Astrocyte (in vitro differentiated cells and primary cell): ENCODE data around the gene CLEC4C. TPM values are rescaled to one million over a fixed set of nuclear protein-coding genes. Genes with fewer than 3 reads are reported as not detected.
"Not testable (repeated sequence)": the region's sequence is repeated elsewhere in the genome, so short reads cannot be mapped to it uniquely, and the experiment has no call there.

ENCODE experiments used
- DNase-seq: peaks from one replicate; pipeline ENCODE4 v3.0.0-alpha.2; 2010; ENCODE audit warnings: low read depth
- FAIRE-seq: peaks from 2 replicates; lab custom pipeline; 2011; peaks lifted over from hg19 to GRCh38; lab: Jason Lieb, UNC
- H2AFZ ChIP-seq: 2 replicates; pipeline ENCODE4 v1.6.0; 2012; ENCODE audit warnings: low read depth, low read length, inconsistent platforms
- H3K27ac ChIP-seq: 2 replicates; pipeline ENCODE4 v1.5.1; 2011; ENCODE audit warnings: low read depth, low read length, inconsistent platforms
- H3K27me3 ChIP-seq: 2 replicates; pipeline ENCODE4 v1.6.0; 2011; ENCODE audit warnings: low read length, inconsistent platforms; ENCODE audit not compliant: insufficient read depth
- H3K36me3 ChIP-seq: 2 replicates; pipeline ENCODE4 v1.5.1; 2011; ENCODE audit warnings: low read length, inconsistent platforms; ENCODE audit not compliant: insufficient read depth
- H3K4me1 ChIP-seq: 2 replicates; pipeline ENCODE4 v1.5.1; 2011; ENCODE audit warnings: low read length, inconsistent platforms; ENCODE audit not compliant: insufficient read depth
- H3K4me2 ChIP-seq: 2 replicates; pipeline ENCODE4 v1.6.0; 2012; ENCODE audit warnings: low read length, inconsistent platforms
- H3K4me3 ChIP-seq: 2 replicates; pipeline ENCODE4 v1.5.1; 2011; ENCODE audit warnings: low read depth, mild to moderate bottlenecking, low read length, inconsistent platforms; ENCODE audit not compliant: insufficient read depth
- H3K79me2 ChIP-seq: 2 replicates; pipeline ENCODE4 v1.6.0; 2012; ENCODE audit warnings: mild to moderate bottlenecking, low read length, inconsistent platforms; ENCODE audit not compliant: insufficient read depth
- H3K9ac ChIP-seq: 2 replicates; pipeline ENCODE4 v1.6.0; 2012; ENCODE audit warnings: mild to moderate bottlenecking, low read length, inconsistent platforms
- H3K9me3 ChIP-seq: 2 replicates; pipeline ENCODE4 v1.5.1; 2012; ENCODE audit warnings: low read depth, mild to moderate bottlenecking, low read length, inconsistent platforms; ENCODE audit not compliant: insufficient read depth
- H4K20me1 ChIP-seq: 2 replicates; pipeline ENCODE4 v1.6.0; 2012; ENCODE audit warnings: low read length, inconsistent platforms; ENCODE audit not compliant: insufficient read depth
- H3K27ac Mint-ChIP-seq: one replicate; pipeline ENCODE4 v1.8.0; 2021; ENCODE audit warnings: mild to moderate bottlenecking, mixed read lengths; ENCODE audit not compliant: unreplicated experiment
- H3K27me3 Mint-ChIP-seq: one replicate; pipeline ENCODE4 v1.8.0; 2021; ENCODE audit warnings: low read depth, mixed read lengths; ENCODE audit not compliant: unreplicated experiment
- H3K36me3 Mint-ChIP-seq: one replicate; pipeline ENCODE4 v1.8.0; 2021; ENCODE audit warnings: low read depth, mixed read lengths; ENCODE audit not compliant: unreplicated experiment
- H3K4me1 Mint-ChIP-seq: one replicate; pipeline ENCODE4 v1.8.0; 2021; ENCODE audit warnings: low read depth, mixed read lengths; ENCODE audit not compliant: unreplicated experiment
- H3K4me3 Mint-ChIP-seq: one replicate; pipeline ENCODE4 v1.8.0; 2021; ENCODE audit warnings: mild to moderate bottlenecking, moderate library complexity, mixed read lengths; ENCODE audit not compliant: unreplicated experiment
- H3K9me3 Mint-ChIP-seq: one replicate; pipeline ENCODE4 v1.8.0; 2021; ENCODE audit warnings: mild to moderate bottlenecking, mixed read lengths; ENCODE audit not compliant: unreplicated experiment
- CTCF ChIP-seq: IDR thresholded peaks from 2 replicates; pipeline ENCODE4 v1.5.1; 2011; ENCODE audit warnings: low read depth, mild to moderate bottlenecking, inconsistent platforms, low read length, moderate library complexity; ENCODE audit not compliant: insufficient read depth
- EZH2 ChIP-seq: IDR thresholded peaks from 2 replicates; pipeline ENCODE4 v1.6.1; 2012; ENCODE audit warnings: mild to moderate bottlenecking, low read length, inconsistent platforms; ENCODE audit not compliant: insufficient read depth
- total RNA-seq: library from RNA; stranded (reverse); gene quantifications from 2 replicates; pipeline ENCODE4 v1.2.1, GENCODE V29; 2021

The CLEC4C gene
- total RNA-seq, 1 donor from 2014 or later, result not detected

GRCh38 chr12:7758766-7759140 is 11.6 kb upstream of the CLEC4C start:
- Mint-ChIP-seq H3K4me1 (no peaks in the 10 kb centered on the region), H3K27ac (no peak overlapping the region), H3K36me3 (no peaks in the 10 kb centered on the region), H3K4me3 (no peak overlapping the region), H3K27me3 (no peaks in the 10 kb centered on the region), H3K9me3 (no peaks in the 10 kb centered on the region)
- Histone ChIP-seq H3K9ac (no peak overlapping the region), H3K27ac (no peak overlapping the region), H3K27me3 (no peaks in the 10 kb centered on the region), H4K20me1 (no peaks in the 10 kb centered on the region), H3K4me3 (no peak overlapping the region), H3K9me3 (no peaks in the 10 kb centered on the region), H2AFZ (no peak overlapping the region), H3K79me2 (no peaks in the 10 kb centered on the region), H3K36me3 (no peaks in the 10 kb centered on the region), H3K4me1 (no peaks in the 10 kb centered on the region), H3K4me2 (no peak overlapping the region)
- DNase-seq, result no peak
- TF ChIP-seq EZH2 (no peak), CTCF (no peak)
- no peak for FAIRE-seq

GRCh38 chr12:7756993-7757392 is 9.8 kb upstream of the CLEC4C start:
- Mint-ChIP-seq H3K27ac (no peak overlapping the region), H3K4me3 (no peak overlapping the region), H3K27me3 (no peaks in the 10 kb centered on the region), H3K4me1 (no peaks in the 10 kb centered on the region), H3K9me3 (no peaks in the 10 kb centered on the region), H3K36me3 (no peaks in the 10 kb centered on the region)
- H3K27ac ChIP-seq, result no peak overlapping the region
- H3K79me2 ChIP-seq, result no peaks in the 10 kb centered on the region
- TF ChIP-seq EZH2 (no peak), CTCF (no peak)
- DNase-seq (no peak), FAIRE-seq (no peak)
- no peak overlapping the region for H3K4me3 ChIP-seq
- no peak overlapping the region for H3K9ac ChIP-seq
- no peaks in the 10 kb centered on the region for H3K4me1 ChIP-seq
- H3K27me3 ChIP-seq, result no peaks in the 10 kb centered on the region
- no peak overlapping the region for H2AFZ ChIP-seq
- H4K20me1 ChIP-seq, result no peaks in the 10 kb centered on the region
- H3K36me3 ChIP-seq, result no peaks in the 10 kb centered on the region
- no peak overlapping the region for H3K4me2 ChIP-seq
- H3K9me3 ChIP-seq, result no peaks in the 10 kb centered on the region

GRCh38 chr12:7755668-7756067 is 8.5 kb upstream of the CLEC4C start:
- not testable (repeated sequence) for H3K36me3 ChIP-seq, FAIRE-seq, DNase-seq, H3K4me1 ChIP-seq, H3K9ac ChIP-seq, H3K9me3 Mint-ChIP-seq, H3K9me3 ChIP-seq, H3K4me3 ChIP-seq, H3K27me3 ChIP-seq, H3K4me1 Mint-ChIP-seq, H3K79me2 ChIP-seq, H3K27ac ChIP-seq, H3K4me3 Mint-ChIP-seq, H3K36me3 Mint-ChIP-seq, H3K27me3 Mint-ChIP-seq, H2AFZ ChIP-seq, H3K4me2 ChIP-seq, H3K27ac Mint-ChIP-seq, H4K20me1 ChIP-seq

- not testable (repeated sequence) for H3K36me3 ChIP-seq, H3K4me1 Mint-ChIP-seq, H3K9me3 ChIP-seq, DNase-seq, H2AFZ ChIP-seq, H3K9me3 Mint-ChIP-seq, H3K27ac ChIP-seq, H3K79me2 ChIP-seq, H3K27me3 Mint-ChIP-seq, FAIRE-seq, H3K4me3 ChIP-seq, H3K27me3 ChIP-seq, H3K4me3 Mint-ChIP-seq, H3K4me1 ChIP-seq, H3K36me3 Mint-ChIP-seq, H3K4me2 ChIP-seq, H4K20me1 ChIP-seq, H3K27ac Mint-ChIP-seq, H3K9ac ChIP-seq
Observed at GRCh38 chr12:7751941-7752922, 5.1 kb upstream of the CLEC4C start.
